GM10248 (cell line): ENCODE results near the gene FGG.
A peak's percentile ranks its signal among the peaks of the same experiment; 100 is the strongest.

Experiments used
- CTCF ChIA-PET: fragments of 300-600 bp; sonication (Branson Sonifier 250); formaldehyde crosslinking; extraction: SDS; loops from one replicate; lab custom pipeline; 2021; ENCODE audit warnings: antibody characterized with exemption; lab: Yijun Ruan, JAX
- POLR2A ChIA-PET: fragments of 350-650 bp; sonication (Branson Sonifier 250); formaldehyde crosslinking; extraction: SDS; loops from one replicate; lab custom pipeline; 2020; ENCODE audit warnings: antibody characterized with exemption; lab: Yijun Ruan, JAX
- DNase-seq: peaks from one replicate; pipeline ENCODE4 v3.0.0; 2012; ENCODE audit errors: extremely low spot score
- CTCF ChIP-seq: IDR thresholded peaks from 2 replicates; pipeline ENCODE4 v1.5.1; 2012; ENCODE audit warnings: mild to moderate bottlenecking, low read depth; ENCODE audit errors: extremely low read depth, missing control alignments, control extremely low read depth

The FGG gene

GRCh38 chr4:154623436-154623835 lies 11.0 kb upstream of the FGG start:
- ChIA-PET CTCF (interaction anchor here (0.9 to 13.6 kb wide), 15 partner anchors 9 to 121 kb away, joined by 3 to 550 read pairs (median 5); partner anchors contain the start of genes FGB and PLRG1), POLR2A (no interaction called here)
- DNase-seq = no peak
- no peak for TF ChIP-seq CTCF

GRCh38 chr4:154622598-154622997 lies 10.1 kb upstream of the FGG start:
- CTCF ChIA-PET = interaction anchor here (1.0 to 13.6 kb wide), 8 partner anchors 12 to 292 kb away, joined by 3 to 550 read pairs (median 6); partner anchors contain the start of genes FGB and PLRG1
- TF ChIP-seq CTCF = peak; percentile 60
- POLR2A ChIA-PET = no interaction called here
- peak; percentile 52 for DNase-seq

GRCh38 chr4:154620111-154620510 lies 7.7 kb upstream of the FGG start:
- ChIA-PET POLR2A (no interaction called here), CTCF (interaction anchor here (0.9 to 13.6 kb wide), 8 partner anchors 11 to 88 kb away, joined by 3 to 550 read pairs (median 6); partner anchors contain the start of gene PLRG1)
- DNase-seq = no peak
- no peak for TF ChIP-seq CTCF

GRCh38 chr4:154618708-154619315 lies 6.4 kb upstream of the FGG start:
- CTCF ChIA-PET = interaction anchor here (0.8 to 13.6 kb wide), 26 partner anchors 10 to 728 kb away, joined by 3 to 550 read pairs (median 6); partner anchors contain the start of genes FGB and PLRG1
- DNase-seq = peak; percentile 46
- POLR2A ChIA-PET = no interaction called here
- TF ChIP-seq CTCF = peak; percentile 70

GRCh38 chr4:154617820-154618317 lies 5.4 kb upstream of the FGG start:
- no peak for DNase-seq
- TF ChIP-seq CTCF = no peak
- CTCF ChIA-PET = interaction anchor here (1.2 to 13.6 kb wide), 15 partner anchors 9 to 729 kb away, joined by 3 to 550 read pairs (median 8); partner anchors contain the start of genes FGB and PLRG1
- POLR2A ChIA-PET = no interaction called here

GRCh38 chr4:154616731-154617130 lies 4.3 kb upstream of the FGG start:
- TF ChIP-seq CTCF = no peak
- CTCF ChIA-PET = interaction anchor here (1.1 to 13.6 kb wide), 4 partner anchors 11 to 66 kb away, joined by 3 to 550 read pairs (median 3); partner anchors contain the start of gene PLRG1
- POLR2A ChIA-PET = no interaction called here
- DNase-seq = peak; percentile 37
